ENCODE results near the gene EFCAB3.
"Not testable (repeated sequence)": the region's sequence is repeated elsewhere in the genome, so short reads cannot be mapped to it uniquely, and the experiment has no call there.

The EFCAB3 gene

DNA sequence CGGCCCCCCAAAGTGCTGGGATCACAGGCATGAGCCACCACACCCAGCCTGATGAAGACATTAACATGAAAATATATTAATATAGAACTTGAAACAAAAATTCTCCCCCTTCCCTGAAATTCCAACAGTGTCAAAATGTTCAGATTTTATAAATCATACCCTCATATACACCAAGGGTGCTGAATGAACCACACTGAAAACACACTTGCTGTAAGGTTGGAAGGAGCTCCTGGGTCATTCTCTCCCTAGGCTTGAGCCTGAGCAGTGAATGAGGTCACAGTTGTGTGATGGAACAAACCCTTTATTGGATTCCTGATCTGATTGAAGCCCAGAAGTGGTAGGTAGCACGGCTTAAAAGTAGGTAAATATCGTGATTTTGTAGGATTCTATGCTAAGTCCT lies at the start of gene EFCAB3:
Gene EFCAB3, plus strand, starts transcription at position 301 of the 400 bp plus-strand sequence. CDS start 2,427 bp downstream, outside the sequence.
- no peak for DNase-seq (ENCODE audit: low spot score)

DNA sequence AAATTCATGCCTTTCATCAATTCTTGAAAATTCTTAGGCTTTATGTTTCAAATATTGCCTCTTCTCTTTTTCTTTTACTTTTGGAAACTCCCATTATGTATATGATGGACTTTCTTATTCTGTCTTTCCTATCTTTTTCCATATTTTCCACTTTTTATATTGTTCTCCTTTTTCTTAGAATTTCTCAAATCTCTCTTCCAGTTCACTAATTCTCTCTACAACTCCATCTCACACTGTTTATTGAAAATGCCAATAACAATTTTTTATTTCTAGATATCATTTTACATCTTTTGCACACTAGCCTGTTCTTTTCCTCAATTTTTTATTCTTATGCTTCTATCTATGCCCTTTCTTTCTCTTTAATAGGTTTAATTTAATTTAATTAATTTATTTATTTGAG lies 43.8 kb upstream of the EFCAB3 start:
- DNase-seq (ENCODE audit: low spot score): no peak

DNA sequence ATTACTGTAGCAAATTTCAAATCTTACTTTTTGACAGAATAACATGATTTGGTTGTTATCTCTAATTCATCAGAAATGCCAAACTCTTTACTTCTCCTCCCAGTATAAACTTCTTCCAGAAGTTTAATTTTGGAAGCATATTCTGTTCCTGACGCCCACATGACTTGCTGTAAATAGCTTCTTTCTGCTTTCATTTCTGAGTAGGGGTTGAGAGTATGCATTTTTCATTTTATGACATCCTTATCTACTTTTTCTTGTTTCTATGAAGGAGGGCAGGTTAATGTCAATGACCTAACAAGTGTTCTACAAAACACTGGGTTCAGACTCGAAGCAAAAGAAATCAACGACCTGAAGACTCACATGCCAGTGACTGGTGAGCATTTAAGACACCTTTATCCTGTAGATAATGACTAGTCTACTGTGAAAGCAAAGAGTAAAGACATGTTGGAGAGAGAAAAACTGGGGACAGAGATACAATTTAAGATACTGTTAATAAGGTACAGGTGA lies 36.5 kb upstream of the EFCAB3 start:
- DNase-seq (ENCODE audit: low spot score): no peak

DNA sequence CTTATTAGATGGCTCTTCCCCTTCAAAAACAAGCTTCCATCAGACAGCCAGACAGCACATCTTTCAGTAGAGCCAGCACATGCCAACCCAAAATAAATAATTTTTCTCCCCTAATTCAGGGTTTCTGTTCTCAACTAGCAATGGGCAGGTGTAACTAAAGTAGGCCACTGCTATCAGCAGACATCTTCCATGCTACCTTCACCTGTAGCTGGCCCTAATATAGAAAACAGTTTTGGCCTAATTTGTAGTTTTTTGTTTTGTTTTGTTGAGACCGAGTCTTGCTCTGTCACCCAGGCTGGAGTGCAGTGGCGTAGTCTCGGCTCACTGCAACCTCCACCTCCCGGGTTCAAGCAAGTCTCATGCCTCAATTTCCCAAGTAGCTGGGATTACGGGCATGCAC lies 29.2 kb upstream of the EFCAB3 start:
- no peak for DNase-seq (ENCODE audit: low spot score)

DNA sequence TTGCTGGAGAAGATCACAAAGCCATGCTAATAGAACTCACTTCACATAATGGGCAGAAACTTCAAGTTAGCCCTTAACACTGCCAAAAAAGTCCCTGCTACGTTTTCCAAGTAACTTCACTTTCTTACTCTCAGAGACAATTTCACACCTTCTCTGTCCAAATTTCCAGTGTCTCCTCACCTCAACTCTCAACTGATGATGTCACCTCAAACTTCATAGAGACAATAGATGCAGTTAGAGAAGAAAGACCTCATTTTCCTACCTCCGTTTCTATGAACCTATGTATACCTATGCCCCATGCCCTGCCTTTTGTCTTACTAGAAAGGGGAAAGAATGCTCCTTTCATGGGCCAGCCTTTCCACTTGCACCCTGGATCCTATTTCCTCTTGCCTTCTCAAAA lies 14.2 kb upstream of the EFCAB3 start:
- no peak for DNase-seq (ENCODE audit: low spot score)

DNA sequence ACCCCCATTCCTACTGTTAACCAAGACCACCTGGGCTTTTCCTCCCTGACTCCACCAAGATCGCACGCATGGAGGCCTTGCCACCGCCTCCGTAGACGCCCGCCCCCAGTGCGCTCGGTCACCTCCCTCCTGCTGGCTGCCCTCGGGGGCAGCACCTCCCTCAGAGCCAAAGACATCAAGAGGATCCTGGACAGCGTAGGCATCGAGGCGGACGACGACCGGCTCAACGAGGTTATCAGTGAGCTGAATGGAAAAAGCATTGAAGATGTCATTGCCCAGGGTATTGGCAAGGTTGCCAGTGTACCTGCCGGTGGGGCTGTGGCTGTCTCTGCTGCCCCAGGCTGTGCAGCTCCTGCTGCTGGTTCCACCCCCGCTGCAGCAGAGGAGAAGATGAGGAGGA lies 1.2 kb downstream of the EFCAB3 start:
- DNase-seq (ENCODE audit: low spot score): no peak

DNA sequence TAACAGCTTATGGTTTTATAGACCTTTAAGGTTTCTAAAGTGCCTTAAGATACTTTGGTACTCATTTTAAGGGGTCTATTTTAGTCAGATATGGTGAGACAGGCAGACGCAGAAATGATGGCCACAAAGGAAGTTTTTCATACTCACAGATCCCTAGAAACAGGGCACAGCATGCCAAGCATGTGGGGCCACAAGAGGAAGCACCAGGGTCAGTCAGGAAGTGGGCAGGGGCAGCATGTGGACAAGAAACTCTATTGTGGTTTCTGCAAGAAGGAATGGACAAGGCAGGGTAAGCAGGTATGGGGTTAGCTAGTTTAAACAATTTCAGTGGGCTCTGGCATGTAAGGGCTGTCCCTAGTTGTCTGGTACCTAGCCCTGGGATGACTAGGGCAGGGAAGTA lies 8.5 kb downstream of the EFCAB3 start:
- no peak for DNase-seq (ENCODE audit: low spot score)

DNA sequence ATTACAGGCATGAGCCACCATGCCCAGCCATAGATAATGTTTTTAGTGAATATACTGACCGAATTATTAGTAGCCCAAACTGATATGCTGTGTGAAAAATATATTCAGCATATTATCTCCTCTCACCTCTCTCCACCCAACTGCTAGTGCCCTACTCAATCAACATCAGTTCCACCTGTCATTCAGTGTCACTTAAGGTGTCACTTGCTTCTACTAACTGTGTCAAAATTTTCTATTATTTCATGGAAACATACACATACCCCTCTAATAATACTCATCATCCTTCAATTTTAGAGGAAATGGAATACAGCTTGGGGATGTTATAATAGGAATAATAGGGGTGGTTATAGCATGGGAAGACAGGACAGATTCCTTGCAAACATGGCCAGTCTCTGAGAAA lies 12.6 kb downstream of the EFCAB3 start:
- no peak for DNase-seq (ENCODE audit: low spot score)

DNA sequence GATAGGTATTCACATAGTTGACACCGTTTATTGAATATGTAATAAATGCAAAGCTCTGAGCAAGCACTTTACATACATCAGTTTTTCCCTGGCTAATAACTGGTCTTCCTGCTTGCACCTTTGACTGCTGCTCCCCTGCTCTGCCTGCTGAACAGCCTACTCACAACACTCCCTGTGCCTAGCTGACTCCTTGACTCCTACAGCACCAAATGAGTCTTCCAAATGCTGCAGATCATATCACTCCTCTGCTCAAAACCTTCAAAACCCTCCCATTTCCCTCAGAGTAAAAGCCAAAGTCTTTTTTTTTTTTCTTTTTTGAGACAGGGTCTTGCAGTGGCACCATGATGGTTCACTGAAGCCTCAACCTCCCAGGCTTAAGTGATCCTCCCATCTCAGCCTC lies 18.5 kb downstream of the EFCAB3 start:
- no peak for DNase-seq (ENCODE audit: low spot score)

DNA sequence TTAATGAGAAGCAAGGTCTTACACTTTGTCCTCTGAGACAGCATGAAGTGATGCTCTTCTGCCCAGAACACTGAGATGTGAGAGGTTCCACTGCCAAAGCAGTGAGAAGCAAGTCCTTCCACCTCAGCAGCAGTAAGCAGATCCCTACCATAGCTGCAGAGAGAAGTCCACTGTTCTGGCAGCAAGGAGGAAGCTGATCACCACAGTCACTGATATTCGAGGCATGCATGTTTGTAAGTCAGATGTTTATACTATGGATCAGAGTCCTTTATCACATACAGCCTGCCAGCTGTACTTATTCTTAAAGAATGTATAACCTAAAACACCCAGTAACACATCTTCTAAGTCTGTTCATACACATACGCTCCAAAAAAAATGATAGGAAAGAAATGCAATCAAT lies 25.1 kb downstream of the EFCAB3 start:
- no peak for DNase-seq (ENCODE audit: low spot score)

DNA sequence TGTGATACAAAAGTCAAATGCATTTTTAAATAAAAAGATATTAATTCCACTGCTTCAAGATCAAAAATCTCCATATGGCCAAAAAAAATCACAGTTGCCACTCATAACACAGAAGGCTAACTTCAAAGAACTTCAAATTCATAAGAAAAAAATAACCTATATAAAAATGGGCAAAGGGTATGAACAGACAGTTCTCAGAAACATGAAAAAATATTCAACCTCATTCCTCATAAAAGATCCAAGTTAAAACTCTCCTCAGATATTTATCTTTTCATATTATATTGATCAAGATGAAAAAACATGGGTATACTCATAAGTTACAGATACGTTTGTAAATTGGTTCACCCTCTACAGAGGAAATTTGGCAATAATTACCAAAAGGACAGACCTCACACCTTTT lies 32.7 kb downstream of the EFCAB3 start:
- not testable (repeated sequence) for DNase-seq (ENCODE audit: low spot score)

DNA sequence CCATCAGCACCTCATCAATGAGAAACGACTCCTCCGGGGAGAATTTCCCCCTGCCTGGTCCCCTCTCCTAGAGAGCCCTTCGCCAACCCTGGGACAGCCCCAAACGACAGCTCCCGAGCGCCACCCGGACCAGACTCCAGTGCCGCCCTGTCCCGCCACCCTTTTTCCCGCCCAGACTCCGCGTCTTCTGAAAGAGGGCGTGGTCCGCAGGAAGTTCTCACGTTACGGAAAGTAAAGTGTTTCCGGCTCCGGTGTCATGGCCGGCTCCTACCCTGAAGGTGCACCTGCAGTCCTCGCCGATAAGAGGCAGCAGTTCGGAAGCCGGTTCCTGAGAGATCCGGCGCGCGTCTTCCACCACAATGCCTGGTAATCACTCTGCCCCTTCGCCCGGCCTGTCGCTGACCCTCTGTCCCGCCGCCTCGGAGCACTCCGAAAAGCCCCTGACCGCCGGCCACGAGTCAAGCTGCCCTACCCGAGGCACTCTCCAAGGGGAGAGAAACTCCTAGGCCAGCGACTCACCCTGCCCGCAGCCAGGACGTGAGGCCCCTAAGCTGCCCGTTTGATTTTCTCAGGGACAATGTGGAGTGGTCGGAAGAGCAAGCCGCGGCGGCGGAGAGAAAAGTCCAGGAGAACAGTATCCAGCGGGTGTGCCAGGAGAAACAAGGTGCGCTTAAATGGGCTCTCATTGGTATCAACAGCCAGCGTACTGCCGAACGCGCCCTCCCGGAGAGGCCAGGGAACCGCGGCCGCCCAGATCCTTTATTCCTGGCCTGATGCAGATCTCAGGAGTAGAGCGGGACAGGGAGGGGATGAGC lies 43.5 kb downstream of the EFCAB3 start, which contains the start of gene METTL2A:
Gene METTL2A, plus strand, starts transcription at position 251 of the 815 bp plus-strand sequence. Its CDS starts 6 bp downstream, at position 257.
- peak; percentile 49 for DNase-seq (ENCODE audit: low spot score)

DNA sequence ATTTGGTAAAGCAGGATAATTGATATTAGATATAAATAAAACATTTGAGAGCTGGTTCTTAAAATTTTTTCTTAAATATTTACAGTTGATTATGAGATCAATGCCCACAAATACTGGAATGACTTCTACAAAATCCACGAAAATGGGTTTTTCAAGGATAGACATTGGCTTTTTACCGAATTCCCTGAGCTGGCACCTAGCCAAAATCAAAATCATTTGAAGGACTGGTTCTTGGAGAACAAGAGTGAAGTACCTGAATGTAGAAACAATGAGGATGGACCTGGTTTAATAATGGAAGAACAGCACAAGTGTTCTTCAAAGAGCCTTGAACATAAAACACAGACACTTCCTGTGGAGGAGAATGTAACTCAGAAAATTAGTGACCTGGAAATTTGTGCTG lies 45.9 kb downstream of the EFCAB3 start:
- DNase-seq (ENCODE audit: low spot score): not testable (repeated sequence)

DNA sequence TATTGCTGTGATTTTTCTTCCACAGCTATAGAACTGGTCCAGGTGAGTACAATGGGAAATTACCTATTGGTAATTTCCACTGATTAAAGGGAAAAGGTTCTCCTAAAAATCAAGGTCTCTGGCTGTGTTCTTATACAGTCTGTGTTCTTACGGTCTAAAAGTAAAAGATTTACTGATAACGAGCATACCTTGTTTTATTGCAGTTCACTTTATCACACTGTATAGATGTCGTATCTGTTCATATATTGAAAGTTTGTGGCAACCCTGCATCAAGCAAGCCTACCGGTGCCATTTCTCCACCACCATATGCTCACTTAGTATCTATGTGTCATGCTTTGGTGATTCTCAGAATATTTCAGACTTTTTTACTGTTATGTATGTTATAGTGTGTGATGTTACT lies 54.9 kb downstream of the EFCAB3 start:
- DNase-seq (ENCODE audit: low spot score): not testable (repeated sequence)

DNA sequence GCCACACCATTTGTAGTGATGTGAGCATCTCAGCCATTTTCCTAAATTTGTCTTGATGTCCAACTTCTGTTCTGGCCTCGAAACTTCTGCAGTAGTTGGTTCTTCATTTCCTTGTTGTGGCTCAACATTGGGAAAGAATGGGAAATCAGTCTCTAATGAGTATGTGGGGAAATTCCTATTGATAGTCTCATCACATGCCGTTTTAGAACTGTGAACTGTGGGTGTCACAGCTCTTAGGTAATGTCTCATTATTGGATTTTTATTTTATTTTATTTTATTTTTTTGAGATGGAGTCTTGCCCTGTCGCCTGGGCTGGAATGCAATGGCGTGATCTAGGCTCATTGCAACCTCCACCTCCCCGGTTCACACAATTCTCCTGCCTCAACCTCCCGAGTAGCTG lies 60.8 kb downstream of the EFCAB3 start:
- not testable (repeated sequence) for DNase-seq (ENCODE audit: low spot score)

DNA sequence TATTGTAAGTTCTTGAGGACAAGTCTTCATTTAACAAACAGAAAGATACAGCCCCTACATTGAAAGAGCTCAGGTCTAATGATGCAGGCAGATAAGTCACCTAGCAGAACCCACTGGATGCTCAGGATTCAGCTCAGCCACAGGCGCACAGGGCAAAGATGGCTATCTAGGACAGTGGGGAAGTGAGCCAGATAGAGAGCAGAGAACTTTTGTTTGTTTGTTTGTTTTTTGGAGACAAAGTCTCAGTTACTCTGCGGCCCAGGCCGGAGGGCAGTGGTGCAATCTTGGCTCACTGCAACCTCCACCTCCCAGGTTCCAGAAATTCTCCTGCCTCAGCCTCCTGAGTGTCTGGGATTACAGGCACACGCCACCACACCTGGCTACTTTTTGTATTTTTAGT lies 63.7 kb downstream of the EFCAB3 start:
- DNase-seq (ENCODE audit: low spot score): no peak

DNA sequence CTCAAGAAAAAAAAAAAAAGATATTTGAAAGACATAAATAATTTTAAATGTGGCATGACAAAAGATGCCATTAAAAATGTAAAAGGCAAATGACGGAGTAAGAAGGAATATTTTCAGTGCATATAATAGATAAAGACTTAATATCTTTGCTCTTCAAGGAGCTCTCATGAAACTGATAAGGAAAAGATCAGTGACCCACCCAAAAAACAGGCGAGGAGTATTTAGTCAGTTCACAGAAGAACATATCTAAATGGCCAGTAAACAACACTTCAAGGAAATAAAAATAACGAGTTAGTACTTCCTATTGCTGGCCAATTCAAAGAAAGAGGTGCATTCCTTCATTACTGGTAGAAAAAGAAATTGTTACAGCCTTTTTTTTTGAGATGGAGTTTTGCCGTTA lies 65.4 kb downstream of the EFCAB3 start:
- DNase-seq (ENCODE audit: low spot score): not testable (repeated sequence)

DNA sequence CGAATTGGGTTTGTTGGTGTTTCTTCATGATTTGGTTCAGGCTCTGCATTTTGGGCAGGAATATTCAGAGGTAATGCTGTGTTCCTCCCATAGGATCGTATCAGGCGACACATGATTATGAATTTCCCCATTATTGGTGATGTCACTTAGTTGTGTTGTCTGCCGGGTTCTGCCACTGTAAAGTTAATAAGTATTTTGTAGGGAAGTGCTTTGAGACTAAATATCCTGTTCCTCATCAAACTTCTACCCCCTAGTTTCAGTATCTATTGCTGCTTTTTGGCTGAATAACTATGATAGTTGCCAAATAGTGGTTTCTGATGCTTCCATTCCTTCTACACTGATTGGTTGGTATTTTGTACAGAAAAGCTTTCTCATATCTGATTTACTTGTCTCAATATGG lies 71.8 kb downstream of the EFCAB3 start:
- not testable (repeated sequence) for DNase-seq (ENCODE audit: low spot score)

DNA sequence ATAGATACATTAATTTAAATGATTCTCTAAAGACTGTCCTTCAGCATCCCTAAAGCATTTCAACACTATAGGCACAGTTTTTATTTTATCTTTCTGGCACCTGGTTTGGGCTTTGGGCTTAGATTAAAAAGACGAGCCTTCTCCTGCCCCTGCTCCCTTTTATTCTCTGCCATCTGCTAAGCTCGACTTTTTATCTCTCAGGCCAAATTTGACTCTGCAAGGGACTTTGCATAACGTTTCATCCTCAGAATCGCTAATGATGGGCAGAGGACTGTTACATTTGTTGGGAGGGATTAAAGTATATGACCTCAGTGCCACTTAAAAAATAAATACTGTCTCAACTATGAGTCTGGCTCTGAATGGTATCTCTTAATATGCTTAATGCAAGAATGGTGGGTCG lies 72.7 kb downstream of the EFCAB3 start:
- DNase-seq (ENCODE audit: low spot score): not testable (repeated sequence)

DNA sequence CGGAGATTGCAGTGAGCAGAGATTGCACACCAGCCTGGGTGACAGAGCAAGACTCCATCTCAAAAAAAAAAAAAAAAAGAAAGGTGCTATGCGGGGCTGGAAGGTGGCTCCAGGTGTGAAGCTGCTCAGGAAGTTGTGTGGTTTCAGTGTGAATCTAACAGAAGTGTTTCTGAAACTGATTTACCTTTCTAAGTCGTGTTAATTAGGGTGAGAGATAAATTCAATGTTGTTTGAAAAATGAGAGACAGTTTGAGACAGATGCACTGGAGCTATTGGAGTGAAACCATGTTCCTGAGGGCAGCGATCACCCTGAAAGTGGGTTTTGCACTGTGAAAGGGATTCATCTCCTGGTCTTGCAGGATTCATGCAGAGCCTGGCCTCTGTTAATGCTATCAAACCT lies 73.3 kb downstream of the EFCAB3 start:
- not testable (repeated sequence) for DNase-seq (ENCODE audit: low spot score)

DNA sequence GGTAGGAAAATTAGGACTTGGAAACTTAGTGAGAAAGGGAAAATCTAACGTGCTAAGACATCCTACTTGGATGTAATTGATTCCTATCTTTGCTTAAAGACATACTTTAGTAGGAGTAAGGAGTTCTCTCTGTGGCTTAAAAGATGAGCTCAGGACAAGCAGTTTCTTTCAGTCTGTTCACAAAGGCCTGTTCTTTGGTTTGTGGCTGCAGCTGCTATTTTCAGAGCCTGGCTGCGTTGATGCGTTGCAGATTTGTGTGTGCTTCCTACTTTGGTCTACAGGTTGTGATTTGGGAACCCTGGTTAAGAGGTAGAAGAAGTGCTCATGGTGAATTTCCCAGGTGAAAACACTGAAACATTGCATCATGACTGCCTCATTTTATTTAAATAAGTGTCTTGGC lies 73.8 kb downstream of the EFCAB3 start:
- not testable (repeated sequence) for DNase-seq (ENCODE audit: low spot score)

DNA sequence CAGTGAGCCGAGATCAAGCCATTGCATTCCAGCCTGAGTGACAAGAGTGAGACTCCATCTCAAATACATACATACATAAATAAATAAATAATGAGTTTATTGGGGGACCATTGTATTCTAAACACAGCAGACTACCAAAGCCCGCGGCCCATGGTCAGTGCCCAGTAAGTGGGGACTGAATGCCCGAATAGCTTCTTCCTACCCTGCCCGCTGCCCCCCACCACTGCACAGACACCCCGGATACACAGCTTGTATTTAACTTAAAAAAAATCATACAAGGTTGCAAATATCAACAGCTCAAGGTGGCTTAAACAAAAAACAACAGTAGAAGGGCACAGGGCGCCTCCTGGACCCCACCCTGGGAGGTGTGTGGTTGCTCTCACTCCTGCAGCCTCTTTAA lies 75.7 kb downstream of the EFCAB3 start:
- DNase-seq (ENCODE audit: low spot score): no peak

DNA sequence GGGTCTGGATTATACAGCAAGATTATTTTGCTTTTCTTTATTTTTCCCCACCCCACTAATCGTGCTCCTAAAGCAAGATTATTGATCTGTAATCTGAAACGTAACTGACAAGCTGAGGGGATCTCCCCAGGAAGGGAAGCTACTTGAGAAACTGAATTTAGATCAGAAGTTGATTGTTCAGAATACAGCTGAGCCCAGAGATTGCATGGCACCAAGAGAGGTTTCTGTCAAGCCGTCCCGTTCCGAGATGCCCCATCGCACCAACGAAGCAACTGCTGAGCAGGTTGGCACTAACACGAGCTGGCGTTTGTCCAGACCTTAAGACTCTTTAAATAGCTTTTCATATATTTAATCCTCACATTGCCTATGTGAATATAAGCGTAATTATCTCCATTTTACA lies 78.1 kb downstream of the EFCAB3 start:
- not testable (repeated sequence) for DNase-seq (ENCODE audit: low spot score)

DNA sequence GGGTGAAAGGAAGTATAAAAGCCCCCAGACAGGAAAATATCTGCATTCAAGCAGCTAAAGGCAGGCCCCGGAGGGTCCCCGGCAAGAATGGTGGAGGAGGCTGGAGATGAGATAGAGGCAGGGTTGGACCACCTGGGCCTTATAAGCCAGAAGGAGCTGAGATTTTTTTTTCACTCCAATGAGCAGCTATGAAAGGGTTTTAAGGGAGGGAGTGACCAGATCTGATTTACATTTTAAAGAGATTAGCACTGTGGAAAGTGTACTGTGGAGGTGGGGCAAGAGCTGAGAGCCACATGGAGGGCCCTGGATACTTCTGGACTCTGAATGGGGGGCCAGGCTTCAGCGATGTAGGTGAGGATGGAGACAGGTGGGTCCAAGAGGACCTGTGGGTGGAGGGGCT lies 84.1 kb downstream of the EFCAB3 start:
- not testable (repeated sequence) for DNase-seq (ENCODE audit: low spot score)

Measured in HuH-7 (cell line).